Right lobe of liver (tissue), 6 donors: ENCODE results near the gene TNIK. TPM values are rescaled to one million over a fixed set of nuclear protein-coding genes. Genes with fewer than 3 reads are reported as not detected.

Experiments used
- ATAC-seq, 4 donors: fragments of 200-7000 bp; cut with Tn5 transposase; one replicate each; pipeline ENCODE4 v1.9.1; 2020; ENCODE audit warnings: mild to moderate bottlenecking in 4 of 4, moderate library complexity in 4 of 4
- DNase-seq, 3 donors: peaks; one replicate each; pipeline ENCODE4 v3.0.0-alpha.2; 2020
- H3K27ac ChIP-seq, 3 donors: fragments of 200-600 bp; one replicate each; pipeline ENCODE4 v1.8.0; 2022
- H3K27me3 ChIP-seq, 2 donors: fragments of 200-600 bp; one replicate each; pipeline ENCODE4 v1.8.0; 2022
- H3K36me3 ChIP-seq, 4 donors: fragments of 200-600 bp; sonication (generic) in 1 of 4; one replicate each; pipeline versions ENCODE4 v1.5.1 to v1.8.0; 2017 to 2022; ENCODE audit warnings: control low read depth in 1 of 4
- H3K4me1 ChIP-seq, 4 donors: fragments of 200-600 bp; sonication (generic) in 1 of 4; one replicate each; pipeline versions ENCODE4 v1.5.1 to v1.8.0; 2017 to 2022; ENCODE audit warnings: control low read depth in 1 of 4
- H3K4me3 ChIP-seq, 3 donors: fragments of 200-600 bp; one replicate each; pipeline ENCODE4 v1.8.0; 2022
- H3K9me3 ChIP-seq, 4 donors: fragments of 200-600 bp; sonication (generic) in 1 of 4; one replicate each; pipeline versions ENCODE4 v1.5.1 to v1.8.0; 2017 to 2022; ENCODE audit warnings: control low read depth in 1 of 4
- POLR2A ChIP-seq: fragments of 450-650 bp; IDR thresholded peaks from one replicate; pipeline ENCODE4 v1.6.1; 2017; ENCODE audit warnings: antibody characterized with exemption, mild to moderate bottlenecking
- WGBS: methylation state at CpG from one replicate; pipeline ENCODE4 v1.1.6; 2018; ENCODE audit warnings: low coverage, low lambda C conversion rate; ENCODE audit not compliant: insufficient coverage; ENCODE audit errors: missing lambda C conversion rate; 5-methylcytosine and 5-hydroxymethylcytosine counted together
- intact Hi-C, 2 donors: fragments of 100-400 bp; cut with DNase I; formaldehyde crosslinking; loops; one replicate each; pipeline versions ENCODE4 v1.11.2 to v1.14.1; 2022
- total RNA-seq, 6 experiments: library from RNA; depleted of rRNA in 2 of 6; stranded (reverse); fragments of >200 nt in 2 of 6; fragmentation: NEBNext Ultra II Directional in 3 of 6; extraction: Animal tissue kit (Norgen Biotek cat#: 25700) in 3 of 6; gene quantifications; one replicate each; pipeline versions ENCODE4 v1.1.0 to v1.2.4, GENCODE V29; 2016 to 2023
- TF ChIP-seq, protein P1 (sequence below), 4 donors: fragments of 200-600 bp in 3 of 4; fragments of 450-650 bp in 1 of 4; IDR thresholded peaks; one replicate each; pipeline versions ENCODE4 v1.5.1 to v1.8.0; 2016 to 2022; ENCODE audit warnings: antibody characterized with exemption in 4 of 4, mild to moderate bottlenecking in 2 of 4
- donor health status: DM: no; HTN: yes; CAD: no.
- donor health status: DM: no; HTN: no; CAD: no.
- donor health status: DM: no; HTN: no; CAD: no.
- donor health status: DM: no; HTN: yes; CAD: no.
- donor health status: DM: no; HTN: yes; CAD: no.

Gene TNIK
- total RNA-seq, 6 experiments from 2014 or later, result 5.2 to 8.0 (median 6.8) TPM

DNA sequence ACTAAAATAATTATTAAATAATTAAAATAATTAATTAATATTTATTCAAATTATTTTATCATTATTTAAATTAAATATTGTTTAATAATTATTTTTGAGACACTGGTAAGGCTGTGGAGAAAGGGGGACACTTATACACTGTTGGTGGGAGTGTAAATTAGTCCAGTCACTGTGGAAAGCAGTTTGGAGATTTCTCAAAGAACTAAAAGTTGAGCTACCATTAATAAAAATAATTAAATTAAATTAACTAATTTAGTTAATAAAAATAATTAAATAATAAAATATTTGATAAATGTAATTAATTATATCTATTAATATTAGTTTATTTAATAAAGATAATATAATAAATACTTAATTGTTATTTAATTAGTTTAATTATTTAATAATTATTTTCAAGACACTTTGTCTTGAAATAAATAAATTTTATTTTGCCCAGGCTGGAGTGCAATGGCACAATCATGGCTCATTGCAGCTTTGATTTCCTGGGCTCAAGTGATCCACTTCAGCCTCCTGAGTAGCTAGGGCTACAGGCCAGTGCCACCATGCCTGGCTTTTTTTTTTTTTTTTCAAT, 16.4 kb upstream of the TNIK start:
- H3K36me3 ChIP-seq, result no peaks in the 10 kb centered on the region
- no peaks in the 10 kb centered on the region for H3K9me3 ChIP-seq
- TF ChIP-seq, protein P1, sequence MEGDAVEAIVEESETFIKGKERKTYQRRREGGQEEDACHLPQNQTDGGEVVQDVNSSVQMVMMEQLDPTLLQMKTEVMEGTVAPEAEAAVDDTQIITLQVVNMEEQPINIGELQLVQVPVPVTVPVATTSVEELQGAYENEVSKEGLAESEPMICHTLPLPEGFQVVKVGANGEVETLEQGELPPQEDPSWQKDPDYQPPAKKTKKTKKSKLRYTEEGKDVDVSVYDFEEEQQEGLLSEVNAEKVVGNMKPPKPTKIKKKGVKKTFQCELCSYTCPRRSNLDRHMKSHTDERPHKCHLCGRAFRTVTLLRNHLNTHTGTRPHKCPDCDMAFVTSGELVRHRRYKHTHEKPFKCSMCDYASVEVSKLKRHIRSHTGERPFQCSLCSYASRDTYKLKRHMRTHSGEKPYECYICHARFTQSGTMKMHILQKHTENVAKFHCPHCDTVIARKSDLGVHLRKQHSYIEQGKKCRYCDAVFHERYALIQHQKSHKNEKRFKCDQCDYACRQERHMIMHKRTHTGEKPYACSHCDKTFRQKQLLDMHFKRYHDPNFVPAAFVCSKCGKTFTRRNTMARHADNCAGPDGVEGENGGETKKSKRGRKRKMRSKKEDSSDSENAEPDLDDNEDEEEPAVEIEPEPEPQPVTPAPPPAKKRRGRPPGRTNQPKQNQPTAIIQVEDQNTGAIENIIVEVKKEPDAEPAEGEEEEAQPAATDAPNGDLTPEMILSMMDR (IDR thresholded peaks at IDR 0.05), result no peak
- TF ChIP-seq POLR2A, result no peak
- H3K4me1 ChIP-seq, result no peaks in the 10 kb centered on the region
- ATAC-seq, result no peak
- intact Hi-C loops, result no loop called here
- H3K27me3 ChIP-seq, result no peaks in the 10 kb centered on the region
- no peak overlapping the region for H3K27ac ChIP-seq
- no peak overlapping the region for H3K4me3 ChIP-seq
- no peak for DNase-seq

DNA sequence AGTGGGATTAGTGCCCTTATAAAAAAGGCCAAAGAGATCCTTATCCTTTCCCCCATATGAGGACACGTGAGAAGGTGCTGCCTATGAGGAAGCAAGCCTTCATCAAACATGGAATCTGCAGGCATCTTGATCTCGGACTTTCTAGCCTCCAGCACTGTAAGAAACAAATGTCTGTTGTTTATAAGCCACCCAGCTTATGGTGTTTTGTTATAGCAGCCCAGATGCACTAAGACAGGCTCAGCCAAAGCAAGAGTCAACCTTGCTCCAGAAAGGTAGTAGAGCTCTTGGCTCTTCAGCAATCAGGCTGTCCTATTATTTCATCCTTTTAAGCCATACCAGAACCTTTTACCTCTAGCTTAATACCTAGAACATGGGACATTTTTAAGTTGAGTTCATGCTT, 12.3 kb upstream of the TNIK start:
- WGBS, result 50% methylated on average over 1 of the region's 2 CpGs
- TF ChIP-seq, protein P1 (IDR thresholded peaks at IDR 0.05), result no peak
- no peak for TF ChIP-seq POLR2A
- no peaks in the 10 kb centered on the region for H3K36me3 ChIP-seq
- no peak overlapping the region for H3K4me3 ChIP-seq
- no peaks in the 10 kb centered on the region for H3K4me1 ChIP-seq
- ATAC-seq (no peak), DNase-seq (no peak)
- intact Hi-C loops, result no loop called here
- H3K27me3 ChIP-seq, result no peaks in the 10 kb centered on the region
- H3K27ac ChIP-seq, result no peak overlapping the region
- H3K9me3 ChIP-seq, result no peaks in the 10 kb centered on the region

DNA sequence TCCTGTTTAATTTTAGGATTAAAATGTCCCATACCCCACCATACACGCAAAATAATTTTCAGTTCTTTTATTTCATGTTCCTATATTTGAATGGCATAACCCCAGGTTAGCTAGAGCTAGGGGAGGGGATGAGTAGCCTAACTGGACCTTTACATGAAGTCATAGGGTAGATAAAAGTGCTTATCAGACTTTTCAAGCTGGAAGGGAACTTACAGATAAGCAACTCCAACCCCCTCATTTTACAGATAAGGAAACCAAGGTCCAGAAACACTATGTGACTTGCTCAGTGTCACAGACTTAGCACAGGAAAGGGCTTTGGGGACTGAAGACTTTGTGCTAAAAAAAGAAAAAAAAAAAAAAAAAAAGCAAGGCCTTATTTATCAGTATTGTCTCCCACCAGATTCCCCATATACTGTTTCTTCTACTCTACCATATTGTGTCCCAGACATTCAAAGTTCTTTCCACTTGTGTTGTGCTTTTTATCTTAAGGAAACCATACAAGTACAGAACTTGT, 10.6 kb upstream of the TNIK start:
- TF ChIP-seq POLR2A, result no peak
- TF ChIP-seq, protein P1 (IDR thresholded peaks at IDR 0.05), result no peak
- 88% methylated on average over 1 of the region's 1 CpG for WGBS
- intact Hi-C loops, result no loop called here
- H3K27ac ChIP-seq, result no peak overlapping the region
- no peaks in the 10 kb centered on the region for H3K27me3 ChIP-seq
- no peak overlapping the region for H3K4me3 ChIP-seq
- no peaks in the 10 kb centered on the region for H3K9me3 ChIP-seq
- no peaks in the 10 kb centered on the region for H3K4me1 ChIP-seq
- no peaks in the 10 kb centered on the region for H3K36me3 ChIP-seq
- ATAC-seq (no peak), DNase-seq (no peak)

DNA sequence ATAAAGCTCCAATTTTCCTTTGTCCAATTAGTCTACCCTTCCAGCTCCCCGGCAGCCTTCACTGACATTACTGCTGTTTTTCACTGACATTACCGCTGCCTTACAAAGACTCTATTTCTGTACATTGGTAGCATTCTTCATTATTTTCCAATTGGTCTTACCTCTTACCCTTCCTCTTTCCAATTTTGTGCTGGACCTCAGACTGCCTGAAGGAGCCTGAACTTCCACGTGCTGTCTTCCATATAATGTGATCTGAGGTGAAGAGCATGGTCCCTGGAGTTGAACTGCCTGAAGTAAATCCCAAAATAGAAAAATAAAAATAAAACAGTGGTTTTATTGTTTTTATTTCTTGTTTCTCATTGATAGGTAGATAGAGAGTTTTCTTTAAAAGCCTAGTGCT, 9.2 kb upstream of the TNIK start:
- no peak overlapping the region for H3K4me3 ChIP-seq
- H3K4me1 ChIP-seq, result no peaks in the 10 kb centered on the region
- H3K27ac ChIP-seq, result no peak overlapping the region
- intact Hi-C loops, result no loop called here
- H3K36me3 ChIP-seq, result no peaks in the 10 kb centered on the region
- no peaks in the 10 kb centered on the region for H3K9me3 ChIP-seq
- no peak for ATAC-seq
- 98% methylated on average over 3 of the region's 3 CpGs for WGBS
- no peaks in the 10 kb centered on the region for H3K27me3 ChIP-seq
- TF ChIP-seq POLR2A, result no peak
- TF ChIP-seq, protein P1 (IDR thresholded peaks at IDR 0.05), result no peak
- no peak for DNase-seq
